H9 (cell line): Measurements from ENCODE around the gene MINDY4. TPM values are rescaled to one million over a fixed set of nuclear protein-coding genes. Genes with fewer than 3 reads are reported as not detected.

Experiments used
- DNase-seq: peaks from one replicate; pipeline ENCODE4 v3.0.0-alpha.2; 2017
- H2AFZ ChIP-seq: one replicate; pipeline ENCODE4 v1.6.1; 2013; ENCODE audit warnings: mild to moderate bottlenecking, low read length, control low read depth, moderate library complexity
- H2AK5ac ChIP-seq: 2 replicates; pipeline ENCODE4 v1.6.1; 2013; ENCODE audit warnings: low read length, control low read depth, mixed read lengths; ENCODE audit not compliant: insufficient read length
- H2BK120ac ChIP-seq: one replicate; pipeline ENCODE4 v1.6.1; 2013; ENCODE audit warnings: low read depth, mild to moderate bottlenecking, low read length, control low read depth, inconsistent platforms; ENCODE audit not compliant: poor library complexity, severe bottlenecking
- H2BK12ac ChIP-seq: 2 replicates; pipeline ENCODE4 v1.6.1; 2013; ENCODE audit warnings: low read length, control low read depth, mixed read lengths, low read depth; ENCODE audit not compliant: insufficient read length
- H2BK15ac ChIP-seq: 2 replicates; pipeline ENCODE4 v1.6.1; 2013; ENCODE audit warnings: low read depth, low read length, control low read depth
- H2BK20ac ChIP-seq: one replicate; pipeline ENCODE4 v1.6.1; 2013; ENCODE audit warnings: low read depth, mild to moderate bottlenecking, low read length, control low read depth, inconsistent platforms; ENCODE audit not compliant: poor library complexity, severe bottlenecking
- H2BK5ac ChIP-seq: 2 replicates; pipeline ENCODE4 v1.6.1; 2013; ENCODE audit warnings: low read length, control low read depth, mixed read lengths; ENCODE audit not compliant: insufficient read length
- H3K14ac ChIP-seq: 2 replicates; pipeline ENCODE4 v1.6.1; 2013; ENCODE audit warnings: low read length, control low read depth; ENCODE audit not compliant: insufficient read depth
- H3K18ac ChIP-seq: 2 replicates; pipeline ENCODE4 v1.6.1; 2013; ENCODE audit warnings: low read depth, mild to moderate bottlenecking, mixed read lengths, low read length, control low read depth; ENCODE audit not compliant: insufficient read length
- H3K23ac ChIP-seq: 2 replicates; pipeline ENCODE4 v1.6.1; 2013; ENCODE audit warnings: low read length, control low read depth, mixed read lengths, low read depth; ENCODE audit not compliant: insufficient read length
- H3K23me2 ChIP-seq: 2 replicates; pipeline ENCODE4 v1.6.1; 2013; ENCODE audit warnings: low read depth, mild to moderate bottlenecking, mixed read lengths, low read length, control low read depth; ENCODE audit not compliant: insufficient read length, poor library complexity, severe bottlenecking
- H3K27ac ChIP-seq: 2 replicates; pipeline ENCODE4 v1.5.1; 2013; ENCODE audit warnings: low read length, control low read depth, mixed read lengths, low read depth; ENCODE audit not compliant: insufficient read length
- H3K27me3 ChIP-seq: 2 replicates; pipeline ENCODE4 v1.6.1; 2013; ENCODE audit warnings: low read length, control low read depth, inconsistent platforms; ENCODE audit not compliant: insufficient read depth
- H3K4ac ChIP-seq: 2 replicates; pipeline ENCODE4 v1.6.1; 2013; ENCODE audit warnings: low read depth, mild to moderate bottlenecking, control low read depth, inconsistent platforms, low read length, moderate library complexity
- H3K4me1 ChIP-seq: 2 replicates; pipeline ENCODE4 v1.6.1; 2013; ENCODE audit warnings: low read length, control low read depth, inconsistent platforms; ENCODE audit not compliant: insufficient read depth
- H3K4me2 ChIP-seq: 2 replicates; pipeline ENCODE4 v1.6.1; 2013; ENCODE audit warnings: low read length, control low read depth, mixed read lengths; ENCODE audit not compliant: insufficient read length, insufficient read depth
- H3K56ac ChIP-seq: 2 replicates; pipeline ENCODE4 v1.6.1; 2013; ENCODE audit warnings: low read depth, mild to moderate bottlenecking, mixed read lengths, low read length, control low read depth; ENCODE audit not compliant: insufficient read length
- H3K79me1 ChIP-seq: 2 replicates; pipeline ENCODE4 v1.6.1; 2013; ENCODE audit warnings: low read depth, mild to moderate bottlenecking, moderate library complexity, low read length, control low read depth, inconsistent platforms; ENCODE audit not compliant: insufficient read depth, poor library complexity, severe bottlenecking
- H3K79me2 ChIP-seq: 2 replicates; pipeline ENCODE4 v1.6.1; 2013; ENCODE audit warnings: low read length, control low read depth, inconsistent platforms; ENCODE audit not compliant: insufficient read depth
- H3K9ac ChIP-seq: 2 replicates; pipeline ENCODE4 v1.6.1; 2013; ENCODE audit warnings: low read length, control low read depth, mixed read lengths; ENCODE audit not compliant: insufficient read length; ENCODE audit errors: extremely low read depth
- H3K9me3 ChIP-seq: one replicate; pipeline ENCODE4 v1.6.1; 2013; ENCODE audit warnings: low read depth, low read length, inconsistent platforms; ENCODE audit not compliant: control insufficient read depth
- H3T11ph ChIP-seq: one replicate; pipeline ENCODE4 v1.6.1; 2013; ENCODE audit warnings: mild to moderate bottlenecking, low read length, control low read depth, inconsistent platforms
- H4K20me1 ChIP-seq: one replicate; pipeline ENCODE4 v1.6.1; 2013; ENCODE audit not compliant: control insufficient read depth, insufficient read length, insufficient read depth
- H4K5ac ChIP-seq: 2 replicates; pipeline ENCODE4 v1.6.1; 2013; ENCODE audit warnings: low read depth, mild to moderate bottlenecking, mixed read lengths, low read length, control low read depth; ENCODE audit not compliant: insufficient read length
- H4K8ac ChIP-seq: replicated peaks from 2 replicates; pipeline ENCODE4 v1.6.1; 2013; ENCODE audit warnings: low read length, control low read depth, mixed read lengths, low read depth; ENCODE audit not compliant: insufficient read length
- H4K91ac ChIP-seq: 2 replicates; pipeline ENCODE4 v1.6.1; 2013; ENCODE audit warnings: low read depth, mild to moderate bottlenecking, moderate library complexity, mixed read lengths, low read length, control low read depth; ENCODE audit not compliant: insufficient read length
- H3K27ac Mint-ChIP-seq, 3 experiments: 2 replicates in 2 of 3; 3 replicates in 1 of 3; pipeline ENCODE4 v1.8.0; 2020 to 2021; ENCODE audit warnings: mixed read lengths in 3 of 3, mild to moderate bottlenecking in 1 of 3, moderate library complexity in 1 of 3
- H3K27me3 Mint-ChIP-seq: 2 replicates; pipeline ENCODE4 v1.8.0; 2021; ENCODE audit warnings: low read depth, mild to moderate bottlenecking, moderate library complexity, mixed read lengths
- H3K36me3 Mint-ChIP-seq, 3 experiments: 2 replicates in 2 of 3; 3 replicates in 1 of 3; pipeline ENCODE4 v1.8.0; 2020 to 2021; ENCODE audit warnings: low read depth in 3 of 3, mixed read lengths in 3 of 3; ENCODE audit not compliant: insufficient read depth in 1 of 3
- H3K4me1 Mint-ChIP-seq, 2 experiments: 2 replicates each; pipeline ENCODE4 v1.8.0; 2020; ENCODE audit warnings: mixed read lengths in 2 of 2
- H3K4me3 Mint-ChIP-seq, 2 experiments: 2 replicates in 1 of 2; 3 replicates in 1 of 2; pipeline ENCODE4 v1.8.0; 2020 to 2021; ENCODE audit warnings: mild to moderate bottlenecking in 2 of 2, mixed read lengths in 2 of 2, moderate library complexity in 1 of 2
- H3K9me3 Mint-ChIP-seq, 2 experiments: 2 replicates in 1 of 2; 3 replicates in 1 of 2; pipeline ENCODE4 v1.8.0; 2020; ENCODE audit warnings: mild to moderate bottlenecking in 2 of 2, mixed read lengths in 2 of 2, moderate library complexity in 1 of 2
- WGBS: extraction: QIAGEN DNeasy Blood & Tissue Kit; methylation state at CpG from one replicate; pipeline ENCODE4 v1.1.7; 2013; ENCODE audit warnings: missing lambda C conversion rate, low lambda C conversion rate, mixed read lengths; ENCODE audit not compliant: insufficient read length; ENCODE audit errors: extremely low coverage; 5-methylcytosine and 5-hydroxymethylcytosine counted together
- total RNA-seq: library from RNA; stranded (reverse); gene quantifications from 2 replicates; pipeline ENCODE4 v1.2.1, GENCODE V29; 2021
- TF ChIP-seq, protein P1 (sequence below): fragments of 200-600 bp; sonication (generic); conservative IDR thresholded peaks from 3 replicates; pipeline ENCODE4 v1.8.0; 2021; ENCODE audit warnings: antibody characterized with exemption, mild to moderate bottlenecking

MINDY4 gene
- total RNA-seq, 1 experiment from 2014 or later, result 3.1 TPM

GRCh38 chr7:30744075-30744417 lies 27.2 kb upstream of the MINDY4 start:
- no peak overlapping the region for H4K8ac ChIP-seq
- no peak overlapping the region for H3K27ac ChIP-seq
- no peaks in the 10 kb centered on the region for H4K20me1 ChIP-seq
- no peak overlapping the region for H3K9ac ChIP-seq
- H2BK15ac ChIP-seq, result no peak overlapping the region
- H3K4ac ChIP-seq, result no peak overlapping the region
- H2AFZ ChIP-seq, result no peak overlapping the region
- no CpG with 5 or more reads among the region's 12 CpGs for WGBS
- TF ChIP-seq, protein P1, sequence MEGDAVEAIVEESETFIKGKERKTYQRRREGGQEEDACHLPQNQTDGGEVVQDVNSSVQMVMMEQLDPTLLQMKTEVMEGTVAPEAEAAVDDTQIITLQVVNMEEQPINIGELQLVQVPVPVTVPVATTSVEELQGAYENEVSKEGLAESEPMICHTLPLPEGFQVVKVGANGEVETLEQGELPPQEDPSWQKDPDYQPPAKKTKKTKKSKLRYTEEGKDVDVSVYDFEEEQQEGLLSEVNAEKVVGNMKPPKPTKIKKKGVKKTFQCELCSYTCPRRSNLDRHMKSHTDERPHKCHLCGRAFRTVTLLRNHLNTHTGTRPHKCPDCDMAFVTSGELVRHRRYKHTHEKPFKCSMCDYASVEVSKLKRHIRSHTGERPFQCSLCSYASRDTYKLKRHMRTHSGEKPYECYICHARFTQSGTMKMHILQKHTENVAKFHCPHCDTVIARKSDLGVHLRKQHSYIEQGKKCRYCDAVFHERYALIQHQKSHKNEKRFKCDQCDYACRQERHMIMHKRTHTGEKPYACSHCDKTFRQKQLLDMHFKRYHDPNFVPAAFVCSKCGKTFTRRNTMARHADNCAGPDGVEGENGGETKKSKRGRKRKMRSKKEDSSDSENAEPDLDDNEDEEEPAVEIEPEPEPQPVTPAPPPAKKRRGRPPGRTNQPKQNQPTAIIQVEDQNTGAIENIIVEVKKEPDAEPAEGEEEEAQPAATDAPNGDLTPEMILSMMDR, result no peak
- H3K4me1 Mint-ChIP-seq, result peaks cover 0 to 7% of the 10 kb centered on the region in 2 experiments; a peak in 1 of 4 replicates
- no peak overlapping the region for H2BK12ac ChIP-seq
- peaks cover 6% of the 10 kb centered on the region for H3K27me3 Mint-ChIP-seq
- no peak for DNase-seq
- no peak overlapping the region for H3K56ac ChIP-seq
- H3K18ac ChIP-seq, result no peak overlapping the region
- H3K14ac ChIP-seq, result no peak overlapping the region
- no peaks in the 10 kb centered on the region for H3K27me3 ChIP-seq
- H3T11ph ChIP-seq, result no peak overlapping the region
- H3K36me3 Mint-ChIP-seq, result no peaks in the 10 kb centered on the region
- H3K4me1 ChIP-seq, result no peaks in the 10 kb centered on the region
- H2AK5ac ChIP-seq, result no peak overlapping the region
- no peak overlapping the region for H2BK120ac ChIP-seq
- no peak overlapping the region for H3K23ac ChIP-seq
- H3K27ac Mint-ChIP-seq, result no peak overlapping the region
- no peak overlapping the region for H2BK5ac ChIP-seq
- H4K5ac ChIP-seq, result no peak overlapping the region
- H3K4me3 Mint-ChIP-seq, result no peak overlapping the region
- no peaks in the 10 kb centered on the region for H3K9me3 Mint-ChIP-seq
- no peak overlapping the region for H2BK20ac ChIP-seq
- H3K9me3 ChIP-seq, result no peaks in the 10 kb centered on the region
- no peaks in the 10 kb centered on the region for H3K23me2 ChIP-seq
- H3K79me1 ChIP-seq, result no peaks in the 10 kb centered on the region
- H3K4me2 ChIP-seq, result no peak overlapping the region
- no peak overlapping the region for H4K91ac ChIP-seq
- H3K79me2 ChIP-seq, result no peaks in the 10 kb centered on the region
